PFSK-1 (cell line): Measurements from ENCODE around the gene CYB5R3.

Source experiments
- FOXP2 ChIP-seq: optimal IDR thresholded peaks from 2 replicates; pipeline ENCODE3; 2011; ENCODE audit warnings: borderline replicate concordance, control low read depth, inconsistent platforms; ENCODE audit not compliant: insufficient read depth; ENCODE audit errors: extremely low read length, extremely low read depth
- POLR2AphosphoS5 ChIP-seq: IDR thresholded peaks from 2 replicates; pipeline ENCODE4 v1.6.1; 2012; ENCODE audit warnings: low read depth, mild to moderate bottlenecking, control low read depth, low read length, moderate library complexity
- REST ChIP-seq, 2 experiments: IDR thresholded peaks; 2 replicates each; pipeline versions ENCODE4 v1.6.1 to v1.8.0; 2011 to 2012; ENCODE audit warnings: low read depth in 2 of 2, low read length in 2 of 2, control low read depth in 1 of 2, inconsistent platforms in 1 of 2, mild to moderate bottlenecking in 1 of 2, moderate library complexity in 1 of 2; ENCODE audit not compliant: insufficient read depth in 1 of 2
- SIN3A ChIP-seq: IDR thresholded peaks from 2 replicates; pipeline ENCODE4 v1.6.1; 2012; ENCODE audit warnings: mild to moderate bottlenecking, low read length, moderate library complexity, borderline replicate concordance; ENCODE audit not compliant: insufficient read depth
- TAF1 ChIP-seq: IDR thresholded peaks from 2 replicates; pipeline ENCODE4 v1.6.1; 2012; ENCODE audit warnings: low read length, control low read depth, borderline replicate concordance; ENCODE audit not compliant: insufficient read depth

The CYB5R3 gene

DNA sequence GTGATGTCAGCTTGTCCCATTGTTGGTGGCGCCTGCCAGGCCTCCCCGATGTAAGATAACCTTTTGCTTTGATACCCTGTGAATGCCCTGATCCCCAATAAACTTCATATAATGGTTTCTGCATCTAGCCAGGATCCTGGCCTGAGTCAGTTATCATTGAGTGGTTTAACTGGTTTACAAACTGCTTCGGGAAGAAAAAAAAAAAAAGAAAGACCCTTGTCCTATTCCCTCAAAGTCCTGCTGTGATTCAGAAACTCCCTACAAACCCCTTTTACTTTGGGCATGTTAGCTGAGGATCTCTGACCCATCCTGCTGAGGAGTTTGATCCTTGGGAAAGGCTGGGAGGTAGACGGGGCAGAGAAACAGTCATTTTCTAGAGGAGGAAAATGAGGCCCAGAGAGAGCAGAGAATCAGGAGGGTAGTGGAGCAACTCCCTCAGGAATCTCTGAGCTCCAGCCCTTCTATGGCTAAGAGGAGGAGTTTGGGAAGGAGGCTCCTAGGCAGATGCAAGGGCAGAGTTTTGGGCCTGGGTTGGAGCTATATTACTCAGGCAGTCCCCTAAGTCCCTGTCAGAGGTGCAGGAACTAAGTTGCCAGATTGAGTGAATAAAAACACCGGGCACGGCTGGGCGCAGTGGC lies 5.4 kb upstream of the CYB5R3 start:
- TF ChIP-seq POLR2AphosphoS5: no peak
- no peak for TF ChIP-seq TAF1
- TF ChIP-seq REST (IDR thresholded peaks at IDR 0.05; ENCODE audit: insufficient read depth in 1 of 2, low read depth in 2 of 2, low read length in 2 of 2): no peak
- no peak for TF ChIP-seq FOXP2
- no peak for TF ChIP-seq SIN3A

DNA sequence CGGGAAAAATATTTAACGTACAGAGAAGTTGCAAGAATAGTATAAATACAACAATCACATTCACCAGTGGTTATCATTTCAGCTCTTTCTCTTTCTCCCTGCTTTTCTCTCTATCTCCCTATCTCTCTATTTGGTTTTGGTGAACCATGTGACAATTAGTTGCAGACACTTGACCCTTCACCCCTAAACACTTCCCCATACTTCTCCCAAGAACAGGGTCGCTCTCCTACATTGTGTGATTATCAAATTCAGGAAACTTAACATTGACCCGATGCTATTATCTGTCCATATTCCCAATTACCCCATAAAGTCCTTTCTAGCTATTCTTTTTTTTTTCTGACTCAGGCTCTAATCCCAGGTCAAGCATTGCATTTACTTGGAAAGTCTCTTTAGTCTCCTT lies 4.8 kb upstream of the CYB5R3 start:
- TF ChIP-seq POLR2AphosphoS5 (no peak), REST (IDR thresholded peaks at IDR 0.05; ENCODE audit: insufficient read depth in 1 of 2, low read depth in 2 of 2, low read length in 2 of 2) (no peak), SIN3A (no peak), TAF1 (no peak), FOXP2 (no peak)

GRCh38 chr22:42651134-42651533 lies 1.9 kb upstream of the CYB5R3 start:
- TF ChIP-seq REST (IDR thresholded peaks at IDR 0.05; ENCODE audit: insufficient read depth in 1 of 2, low read depth in 2 of 2, low read length in 2 of 2) (no peak), POLR2AphosphoS5 (no peak), TAF1 (no peak)

GRCh38 chr22:42648368-42649245 lies 585 bp downstream of the CYB5R3 start:
- peak; percentile 11; the same call in 1 of the 2 replicates for TF ChIP-seq SIN3A
- no peak for TF ChIP-seq TAF1

GRCh38 chr22:42648017-42648367 lies 1.2 kb downstream of the CYB5R3 start:
- TF ChIP-seq TAF1 (no peak), POLR2AphosphoS5 (no peak), REST (IDR thresholded peaks at IDR 0.05; ENCODE audit: insufficient read depth in 1 of 2, low read depth in 2 of 2, low read length in 2 of 2) (no peak), FOXP2 (no peak), SIN3A (no peak)
